ENCODE data around the gene MAP6. TPM values are rescaled to one million over a fixed set of nuclear protein-coding genes. Genes with fewer than 3 reads are reported as not detected.
A peak's percentile ranks its signal among the peaks of the same experiment; 100 is the strongest.

The MAP6 gene
- total and polyA plus RNA-seq, 9 of the 15 experiments (the other 6 are each of a cell fraction or from before 2014, with no cell fraction given): not detected

DNA sequence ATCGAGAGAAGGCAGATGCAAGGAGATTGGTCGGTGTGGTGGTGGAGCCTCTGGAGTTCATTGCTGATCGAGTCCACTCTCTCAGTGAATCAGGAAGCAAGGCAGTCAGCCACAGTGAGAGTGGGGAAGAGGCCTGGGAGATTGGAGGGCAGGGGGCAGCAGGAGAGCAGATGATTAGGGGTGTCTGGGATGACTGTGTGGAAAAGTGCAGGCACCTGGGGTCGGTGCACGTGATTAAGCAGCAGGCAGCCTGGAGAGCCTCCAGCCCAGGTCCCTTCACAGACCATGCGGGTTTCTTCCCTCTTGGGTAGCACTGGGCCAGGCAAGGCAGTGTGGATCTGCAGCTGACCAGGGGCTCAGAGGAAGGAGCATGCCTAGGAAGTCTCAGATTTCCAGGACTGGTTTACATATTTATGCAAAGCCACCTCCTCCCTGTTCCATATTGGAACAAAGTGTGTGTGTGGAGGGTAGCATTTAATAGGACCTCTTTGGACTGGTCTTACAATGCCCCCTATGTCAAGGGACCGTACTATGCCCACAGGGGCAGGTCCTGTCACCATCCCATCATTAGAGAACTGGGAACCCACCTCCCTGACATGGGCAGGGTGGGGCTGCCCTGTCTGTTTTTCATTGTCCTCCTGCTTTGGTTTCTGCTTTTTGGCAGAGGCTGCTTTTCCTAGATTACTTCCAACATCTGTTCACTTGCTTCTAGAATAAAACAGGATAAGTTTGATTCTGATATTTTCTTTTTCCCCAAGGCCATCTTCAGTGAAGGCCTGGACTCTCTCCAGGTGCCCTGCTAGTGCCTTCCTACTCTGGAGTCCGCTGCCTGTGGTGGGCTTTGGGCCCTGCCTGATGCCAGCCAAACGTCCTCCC lies 129.1 kb downstream of the MAP6 start (continued):
- 0 out of 2 replicates have a peak, but pooled peaks have one; percentile 21 for TF ChIP-seq SMAD4 (CRISPR knock-in tag; conservative IDR thresholded peaks at IDR 0.05)
- TF ChIP-seq C11orf30 (IDR thresholded peaks at IDR 0.05; ENCODE audit: low read depth): no peak

DNA sequence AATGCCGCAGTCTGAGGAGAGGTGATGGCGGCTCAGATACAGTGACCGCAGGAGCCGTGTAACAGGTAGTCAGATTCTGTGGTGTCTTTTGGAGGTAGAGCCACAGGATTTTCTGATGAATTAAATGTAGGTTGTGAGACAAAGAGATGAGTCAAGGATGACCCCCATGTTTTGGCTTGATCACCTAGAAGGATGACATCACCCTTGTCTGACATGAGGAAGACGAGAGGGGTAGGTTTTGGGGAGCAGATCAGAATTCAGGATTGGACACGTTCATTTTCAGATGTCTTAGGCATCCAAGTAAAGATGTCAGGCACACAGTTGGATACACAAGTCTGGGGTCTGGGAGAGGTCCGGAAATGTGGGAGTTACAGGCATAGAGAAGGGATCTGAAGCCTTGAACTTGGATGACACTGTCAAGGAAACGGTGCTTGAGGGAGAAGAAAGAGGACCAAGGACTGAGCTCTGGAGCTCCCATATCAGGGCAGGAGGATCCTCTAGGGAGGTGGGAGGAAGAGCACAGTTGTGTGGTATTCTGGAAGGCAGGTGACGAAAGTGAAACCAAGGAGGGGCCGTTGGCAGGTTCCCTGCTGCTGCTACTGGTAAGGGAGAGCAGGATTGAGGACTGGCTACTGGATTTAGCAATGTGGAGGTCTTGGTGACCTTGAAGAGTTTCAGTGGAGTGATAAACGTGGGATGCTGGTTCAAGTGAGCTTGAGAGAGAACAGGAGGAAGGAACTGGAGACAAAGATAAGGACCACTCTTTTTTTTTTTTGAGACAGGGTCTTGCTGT lies 130.5 kb downstream of the MAP6 start:
- Histone ChIP-seq H3K27me3 (ENCODE audit: control insufficient read depth in 2 of 2, insufficient read depth in 2 of 2, low read length in 2 of 2) (no peaks in the 10 kb centered on the region), H3K4me3 (no peak overlapping the region), H3K9me1 (ENCODE audit: control insufficient read depth, insufficient read depth, low read length) (no peaks in the 10 kb centered on the region), H3K79me2 (ENCODE audit: control insufficient read depth, insufficient read depth, low read length) (no peaks in the 10 kb centered on the region), H3K9me3 (replicated peaks; ENCODE audit: control insufficient read depth, insufficient read depth, low read depth, low read length) (0 out of 2 replicates have a peak, but pooled peaks cover 3% of the 10 kb centered on the region), H3K4me1 (replicated peaks in 1 of 2; ENCODE audit: control insufficient read depth in 2 of 2, insufficient read depth in 2 of 2, low read length in 2 of 2) (peaks cover 53 to 67% of the 10 kb centered on the region in 2 experiments), H3K27ac (ENCODE audit: extremely low read depth, low read depth, low read length) (peak overlapping the region; percentile 62; the same call in 1 of the 3 replicates), H2AFZ (ENCODE audit: low read depth, low read length) (peak overlapping the region; percentile 15), H3K9ac (ENCODE audit: insufficient read depth in 1 of 2, low read depth in 2 of 2, low read length in 2 of 2) (peak overlapping the region; percentile 6 to 70; a peak in 2 of 4 replicates), H3K36me3 (ENCODE audit: control insufficient read depth, insufficient read depth, low read length) (no peaks in the 10 kb centered on the region), H3K4me2 (ENCODE audit: insufficient read depth, low read length) (peak overlapping the region; percentile 20), H4K20me1 (replicated peaks; ENCODE audit: control insufficient read depth, insufficient read depth, low read length) (no peaks in the 10 kb centered on the region)
- POLR2A ChIA-PET: interaction anchor here (0.9 to 1.1 kb wide), 2 partner anchors 16 to 91 kb away, joined by 3 to 7 read pairs; no protein-coding TSS in a partner anchor
- in situ Hi-C loops (cut with MboI) (no loop called here), intact Hi-C loops (cut with micrococcal nuclease) (no loop called here)
- CTCF ChIA-PET (ENCODE audit: low intra/inter-chr PET ratio): no interaction called here
- WGBS (ENCODE audit: insufficient coverage, low coverage, missing lambda C conversion rate): 37% methylated on average over 11 of the region's 11 CpGs
- BruUV-seq (replicated peaks): no TSS peak
- DNase-seq (ENCODE audit: extremely low read depth in 1 of 4, low spot score in 3 of 4) (peak in 1 of 4 experiments; percentile 55), ATAC-seq (no peak), FAIRE-seq (peak; percentile 26)
- no peak for TF ChIP-seq HNRNPK (IDR thresholded peaks at IDR 0.05; ENCODE audit: low read depth, low read length, poor library complexity, severe bottlenecking)
- TF ChIP-seq DDX20 (tag; IDR thresholded peaks at IDR 0.05; ENCODE audit: low read depth): no peak
- TF ChIP-seq SMC3 (conservative IDR thresholded peaks at IDR 0.05; ENCODE audit: insufficient read depth, low read depth, low read length): no peak
- no peak for TF ChIP-seq GABPA (tag; conservative IDR thresholded peaks at IDR 0.05; ENCODE audit: low read depth)
- TF ChIP-seq CBFA2T3 (IDR thresholded peaks at IDR 0.05): peak; percentile 57
- TF ChIP-seq, protein P1, sequence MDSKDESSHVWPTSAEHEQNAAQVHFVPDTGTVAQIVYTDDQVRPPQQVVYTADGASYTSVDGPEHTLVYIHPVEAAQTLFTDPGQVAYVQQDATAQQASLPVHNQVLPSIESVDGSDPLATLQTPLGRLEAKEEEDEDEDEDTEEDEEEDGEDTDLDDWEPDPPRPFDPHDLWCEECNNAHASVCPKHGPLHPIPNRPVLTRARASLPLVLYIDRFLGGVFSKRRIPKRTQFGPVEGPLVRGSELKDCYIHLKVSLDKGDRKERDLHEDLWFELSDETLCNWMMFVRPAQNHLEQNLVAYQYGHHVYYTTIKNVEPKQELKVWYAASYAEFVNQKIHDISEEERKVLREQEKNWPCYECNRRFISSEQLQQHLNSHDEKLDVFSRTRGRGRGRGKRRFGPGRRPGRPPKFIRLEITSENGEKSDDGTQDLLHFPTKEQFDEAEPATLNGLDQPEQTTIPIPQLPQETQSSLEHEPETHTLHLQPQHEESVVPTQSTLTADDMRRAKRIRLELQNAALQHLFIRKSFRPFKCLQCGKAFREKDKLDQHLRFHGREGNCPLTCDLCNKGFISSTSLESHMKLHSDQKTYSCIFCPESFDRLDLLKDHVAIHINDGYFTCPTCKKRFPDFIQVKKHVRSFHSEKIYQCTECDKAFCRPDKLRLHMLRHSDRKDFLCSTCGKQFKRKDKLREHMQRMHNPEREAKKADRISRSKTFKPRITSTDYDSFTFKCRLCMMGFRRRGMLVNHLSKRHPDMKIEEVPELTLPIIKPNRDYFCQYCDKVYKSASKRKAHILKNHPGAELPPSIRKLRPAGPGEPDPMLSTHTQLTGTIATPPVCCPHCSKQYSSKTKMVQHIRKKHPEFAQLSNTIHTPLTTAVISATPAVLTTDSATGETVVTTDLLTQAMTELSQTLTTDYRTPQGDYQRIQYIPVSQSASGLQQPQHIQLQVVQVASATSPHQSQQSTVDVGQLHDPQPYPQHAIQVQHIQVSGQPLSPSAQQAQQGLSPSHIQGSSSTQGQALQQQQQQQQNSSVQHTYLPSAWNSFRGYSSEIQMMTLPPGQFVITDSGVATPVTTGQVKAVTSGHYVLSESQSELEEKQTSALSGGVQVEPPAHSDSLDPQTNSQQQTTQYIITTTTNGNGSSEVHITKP (IDR thresholded peaks at IDR 0.05; ENCODE audit: partially characterized antibody): peak; percentile 66
- TF ChIP-seq, protein P2, sequence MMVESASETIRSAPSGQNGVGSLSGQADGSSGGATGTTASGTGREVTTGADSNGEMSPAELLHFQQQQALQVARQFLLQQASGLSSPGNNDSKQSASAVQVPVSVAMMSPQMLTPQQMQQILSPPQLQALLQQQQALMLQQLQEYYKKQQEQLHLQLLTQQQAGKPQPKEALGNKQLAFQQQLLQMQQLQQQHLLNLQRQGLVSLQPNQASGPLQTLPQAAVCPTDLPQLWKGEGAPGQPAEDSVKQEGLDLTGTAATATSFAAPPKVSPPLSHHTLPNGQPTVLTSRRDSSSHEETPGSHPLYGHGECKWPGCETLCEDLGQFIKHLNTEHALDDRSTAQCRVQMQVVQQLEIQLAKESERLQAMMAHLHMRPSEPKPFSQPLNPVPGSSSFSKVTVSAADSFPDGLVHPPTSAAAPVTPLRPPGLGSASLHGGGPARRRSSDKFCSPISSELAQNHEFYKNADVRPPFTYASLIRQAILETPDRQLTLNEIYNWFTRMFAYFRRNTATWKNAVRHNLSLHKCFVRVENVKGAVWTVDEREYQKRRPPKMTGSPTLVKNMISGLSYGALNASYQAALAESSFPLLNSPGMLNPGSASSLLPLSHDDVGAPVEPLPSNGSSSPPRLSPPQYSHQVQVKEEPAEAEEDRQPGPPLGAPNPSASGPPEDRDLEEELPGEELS (CRISPR knock-in tag; IDR thresholded peaks at IDR 0.05; ENCODE audit: borderline replicate concordance): no peak
- TF ChIP-seq ESRRA (IDR thresholded peaks at IDR 0.05; ENCODE audit: borderline replicate concordance, low read depth): peak; percentile 90
- TF ChIP-seq ZNF316 (IDR thresholded peaks at IDR 0.05): no peak

All from K562 (cell line).